ENCODE measurements around the gene PHC1.

GRCh38 chr12:8950702-8951478 lies 36.6 kb downstream of the PHC1 start:
- TF ChIP-seq POLR2AphosphoS5 (IDR thresholded peaks at IDR 0.05; ENCODE audit: insufficient read depth in 1 of 2, low read depth in 1 of 2) (no peak), CTCF (IDR thresholded peaks at IDR 0.05) (peak in 1 of 3 experiments; percentile 8), POLR2A (IDR thresholded peaks at IDR 0.05) (no peak)

Measured in vagina (tissue), 2 donors.